ENCODE data around the gene AMELY. TPM values are rescaled to one million over a fixed set of nuclear protein-coding genes. Genes with fewer than 3 reads are reported as not detected.
"Not testable (repeated sequence)": the region's sequence is repeated elsewhere in the genome, so short reads cannot be mapped to it uniquely, and the experiment has no call there.

Gene AMELY, protein sequence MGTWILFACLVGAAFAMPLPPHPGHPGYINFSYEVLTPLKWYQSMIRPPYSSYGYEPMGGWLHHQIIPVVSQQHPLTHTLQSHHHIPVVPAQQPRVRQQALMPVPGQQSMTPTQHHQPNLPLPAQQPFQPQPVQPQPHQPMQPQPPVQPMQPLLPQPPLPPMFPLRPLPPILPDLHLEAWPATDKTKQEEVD
- total RNA-seq = not detected

GRCh38 chrY:6911253-6911881, at the start of gene AMELY:
Gene AMELY (minus strand): TSS chrY:6911752. CDS start chrY:6872608, 39,144 bp downstream.
- FAIRE-seq (no peak), DNase-seq (ENCODE audit: low spot score in 2 of 2) (no peak)

- no peak for FAIRE-seq
- no peak for DNase-seq (ENCODE audit: low spot score in 2 of 2)
These were observed 38.4 kb upstream of the AMELY start for GRCh38 chrY:6949947-6950346.

GRCh38 chrY:6948378-6948777, 36.8 kb upstream of the AMELY start:
- no peak for FAIRE-seq

GRCh38 chrY:6947695-6948094, 36.1 kb upstream of the AMELY start:
- DNase-seq (ENCODE audit: low spot score in 2 of 2) (no peak), FAIRE-seq (no peak)

More at GRCh38 chrY:6948378-6948777, 36.8 kb upstream of the AMELY start:
- no peak for DNase-seq (ENCODE audit: low spot score in 2 of 2)

GRCh38 chrY:6935497-6935896, 23.9 kb upstream of the AMELY start:
- DNase-seq (ENCODE audit: low spot score in 2 of 2) (no peak), FAIRE-seq (no peak)

GRCh38 chrY:6931779-6932396, 20.3 kb upstream of the AMELY start:
- FAIRE-seq = no peak
- DNase-seq (ENCODE audit: low spot score in 2 of 2) = no peak

GRCh38 chrY:6929237-6929636, 17.7 kb upstream of the AMELY start:
- no peak for DNase-seq (ENCODE audit: low spot score in 2 of 2)

DNA sequence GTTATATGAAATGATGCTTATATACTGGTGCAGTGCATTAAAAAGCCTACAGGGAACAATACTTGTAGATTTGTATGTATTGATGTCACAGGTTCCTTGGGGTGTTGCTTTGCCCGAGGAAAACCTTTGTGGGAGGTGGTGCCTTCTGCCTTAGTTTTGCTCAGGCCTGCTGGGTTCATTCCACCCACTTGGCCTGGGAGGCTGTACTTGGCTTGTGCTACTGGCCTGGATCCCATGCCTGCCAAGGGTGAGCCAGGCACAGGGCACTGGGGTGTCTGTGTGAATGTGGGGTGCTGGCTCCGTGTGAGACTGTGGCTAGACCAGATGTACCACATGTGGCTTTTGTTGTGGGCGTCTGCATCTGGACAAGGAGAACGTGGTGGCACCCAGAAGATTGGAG, 16.7 kb upstream of the AMELY start:
- no peak for FAIRE-seq
- no peak for DNase-seq (ENCODE audit: low spot score in 2 of 2)

More at GRCh38 chrY:6929237-6929636, 17.7 kb upstream of the AMELY start:
- FAIRE-seq = no peak

DNA sequence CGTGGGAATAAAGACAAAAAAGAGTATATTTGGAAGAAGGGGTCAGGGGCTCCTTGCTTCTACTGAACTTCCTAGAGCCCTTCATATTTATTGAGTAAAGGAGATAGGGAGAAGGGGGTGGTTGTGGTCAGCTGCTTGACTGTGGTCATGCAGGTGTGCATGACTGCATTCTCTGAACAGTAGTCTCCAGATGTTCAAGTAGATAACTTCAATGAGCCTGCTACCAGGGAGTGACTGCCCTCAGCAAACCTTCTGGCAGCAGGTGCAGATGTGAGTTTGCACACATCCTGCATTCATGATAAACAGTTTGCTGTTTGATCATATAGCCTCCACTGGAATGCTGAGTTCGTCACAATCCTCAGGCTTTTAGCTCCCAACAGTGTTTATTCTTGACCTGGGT, 9.5 kb upstream of the AMELY start:
- DNase-seq (ENCODE audit: low spot score in 2 of 2) = no peak
- no peak for FAIRE-seq

GRCh38 chrY:6913362-6913761, 1.8 kb upstream of the AMELY start:
- FAIRE-seq = no peak

GRCh38 chrY:6910372-6911252, 940 bp downstream of the AMELY start, which contains the start of gene TBL1Y:
Gene TBL1Y (plus strand): TSS chrY:6910697. CDS start chrY:7025085, 114,388 bp downstream.
- DNase-seq (ENCODE audit: low spot score in 2 of 2) = peak in 1 of 2 donors; percentile 17

More at GRCh38 chrY:6913362-6913761, 1.8 kb upstream of the AMELY start:
- DNase-seq (ENCODE audit: low spot score in 2 of 2) = no peak

GRCh38 chrY:6909856-6910255, 1.7 kb downstream of the AMELY start:
- FAIRE-seq (no peak), DNase-seq (ENCODE audit: low spot score in 2 of 2) (no peak)

More at GRCh38 chrY:6910372-6911252, 940 bp downstream of the AMELY start, which contains the start of gene TBL1Y:
- no peak for FAIRE-seq

DNA sequence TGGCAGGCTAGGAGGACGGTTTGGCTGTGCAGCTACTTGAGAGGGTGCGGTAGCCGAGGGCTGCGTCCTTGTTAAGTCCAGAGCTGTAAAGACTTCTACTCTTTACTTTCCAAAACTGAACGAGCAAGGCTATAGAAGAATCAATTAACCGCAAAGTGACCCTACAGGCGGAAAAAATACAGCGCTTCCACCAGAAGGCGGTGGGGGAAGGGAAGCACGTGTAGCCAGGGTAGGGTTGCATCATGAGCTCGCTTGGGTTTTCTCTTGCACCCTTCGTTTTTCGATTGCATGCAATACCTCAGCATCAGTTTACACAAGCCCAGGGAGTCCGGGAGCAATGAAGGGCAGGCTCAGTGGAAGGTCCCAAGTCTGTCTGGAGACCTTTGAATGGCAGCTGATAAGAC, 2.4 kb downstream of the AMELY start:
- DNase-seq (ENCODE audit: low spot score in 2 of 2) (no peak), FAIRE-seq (no peak)

GRCh38 chrY:6908021-6908420, 3.5 kb downstream of the AMELY start:
- FAIRE-seq = not testable (repeated sequence)

GRCh38 chrY:6907591-6907990, 4.0 kb downstream of the AMELY start:
- no peak for DNase-seq (ENCODE audit: low spot score in 2 of 2)
- FAIRE-seq = no peak

More at GRCh38 chrY:6908021-6908420, 3.5 kb downstream of the AMELY start:
- not testable (repeated sequence) for DNase-seq (ENCODE audit: low spot score in 2 of 2)

- DNase-seq (ENCODE audit: low spot score in 2 of 2); FAIRE-seq: not testable (repeated sequence)
These were observed 9.4 kb downstream of the AMELY start for GRCh38 chrY:6902116-6902515.

DNA sequence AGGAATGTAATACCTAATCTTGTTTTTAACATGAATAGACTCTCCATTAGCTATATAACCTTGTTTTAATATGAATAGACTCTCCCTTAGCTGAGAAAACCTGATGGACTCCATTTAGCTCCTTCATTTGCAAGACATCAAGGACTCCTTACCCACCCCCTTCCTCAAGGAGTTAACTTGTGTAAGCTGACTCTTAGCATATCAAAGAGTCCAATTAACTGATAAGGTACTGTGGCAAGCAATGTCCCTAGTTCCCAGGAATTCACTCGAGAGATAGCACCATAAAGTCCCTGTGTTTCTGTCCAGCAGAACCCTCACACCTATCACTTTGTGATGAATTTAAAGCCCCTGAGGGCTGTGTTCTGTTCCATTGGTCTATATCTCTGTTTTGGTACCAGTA, 16.3 kb downstream of the AMELY start:
- no peak for FAIRE-seq

GRCh38 chrY:6894496-6894895, 17.1 kb downstream of the AMELY start:
- DNase-seq (ENCODE audit: low spot score in 2 of 2) (no peak), FAIRE-seq (no peak)

More for the DNA sequence above, 16.3 kb downstream of the AMELY start:
- no peak for DNase-seq (ENCODE audit: low spot score in 2 of 2)

DNA sequence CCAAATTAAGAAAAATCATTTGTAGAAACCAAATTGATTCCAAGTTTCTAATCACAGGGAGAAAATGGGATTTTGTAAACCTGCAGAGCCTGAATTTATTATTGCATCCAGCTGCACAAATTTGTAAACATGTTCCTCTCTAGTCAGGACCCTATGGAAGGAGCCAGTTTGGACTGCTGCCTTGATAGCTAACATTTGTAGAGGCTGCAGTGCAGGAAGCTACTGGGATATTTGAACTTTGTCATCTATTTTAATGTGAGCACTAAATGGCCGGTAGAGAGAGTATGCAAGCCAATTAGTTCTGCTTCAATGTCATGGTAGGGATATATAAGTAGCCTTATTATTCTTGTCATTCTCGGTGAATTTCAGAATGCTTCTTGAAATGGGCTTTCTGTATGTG, 62.2 kb downstream of the AMELY start:
- DNase-seq (ENCODE audit: low spot score in 2 of 2) (no peak), FAIRE-seq (no peak)

DNA sequence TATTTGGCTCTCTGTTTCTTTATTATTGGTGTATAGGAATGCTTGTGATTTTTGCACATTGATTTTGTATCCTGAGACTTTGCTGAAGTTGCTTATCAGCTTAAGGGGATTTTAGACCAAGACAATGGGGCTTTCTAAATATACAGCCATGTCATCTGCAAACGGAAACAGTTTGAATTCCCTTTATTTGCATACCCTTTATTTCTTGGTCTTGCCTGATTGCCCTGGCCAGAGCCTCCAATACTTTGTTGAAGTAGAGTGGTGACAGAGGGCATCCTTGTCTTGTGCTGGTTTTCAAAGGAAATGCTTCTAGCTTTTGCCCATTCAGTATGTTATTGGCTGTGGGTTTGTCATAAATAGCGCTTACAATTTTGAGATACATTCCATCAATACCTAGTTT, 68.9 kb downstream of the AMELY start:
- not testable (repeated sequence) for FAIRE-seq

More for the DNA sequence above, 68.9 kb downstream of the AMELY start:
- not testable (repeated sequence) for DNase-seq (ENCODE audit: low spot score in 2 of 2)

Data from frontal cortex (tissue), 4 donors.